ENCODE measurements around the gene ZNF383.
"Not testable (repeated sequence)": the region's sequence is repeated elsewhere in the genome, so short reads cannot be mapped to it uniquely, and the experiment has no call there.

The ZNF383 gene

DNA sequence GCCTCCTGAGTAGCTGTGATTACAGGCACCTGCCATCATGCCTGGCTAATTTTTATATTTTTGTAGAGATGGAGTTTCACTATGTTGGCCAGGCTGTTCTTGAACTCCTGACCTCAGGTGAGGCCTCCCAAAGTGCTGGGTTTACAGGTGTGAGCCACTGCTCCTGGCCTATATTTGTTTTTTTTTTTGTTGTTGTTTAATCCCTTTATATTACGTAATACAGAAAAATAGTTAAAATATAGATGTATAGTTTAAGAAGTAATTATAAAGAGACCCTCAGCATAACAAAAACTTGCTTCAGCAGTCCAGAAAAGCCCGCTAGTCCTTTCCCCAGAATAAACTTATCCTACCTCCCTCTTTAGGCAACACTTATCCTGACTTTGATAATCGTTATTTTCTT, 2.4 kb downstream of the ZNF383 start:
- no peak for TF ChIP-seq CTCF (IDR thresholded peaks at IDR 0.05; ENCODE audit: extremely low read depth, missing control alignments)
- DNase-seq (ENCODE audit: low spot score): no peak

DNA sequence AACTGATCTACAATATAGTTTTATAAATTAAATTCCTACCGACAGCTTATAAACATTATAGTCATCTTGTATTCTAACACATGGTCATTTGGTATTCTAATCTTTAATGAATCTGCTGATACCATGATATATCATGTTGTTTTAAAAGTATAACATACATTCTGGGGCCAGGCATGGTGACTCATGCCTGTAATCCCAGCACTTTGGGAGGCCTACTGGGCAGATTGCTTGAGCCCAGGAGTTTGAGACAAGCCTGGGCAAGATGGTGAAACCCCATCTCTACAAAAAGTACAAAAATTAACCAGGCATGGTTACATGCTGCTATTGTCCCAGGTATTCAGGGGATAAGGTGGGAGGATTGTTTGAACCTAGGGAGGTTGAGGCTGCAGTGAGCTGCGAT, 3.1 kb downstream of the ZNF383 start:
- no peak for TF ChIP-seq CTCF (IDR thresholded peaks at IDR 0.05; ENCODE audit: extremely low read depth, missing control alignments)
- DNase-seq (ENCODE audit: low spot score): no peak

DNA sequence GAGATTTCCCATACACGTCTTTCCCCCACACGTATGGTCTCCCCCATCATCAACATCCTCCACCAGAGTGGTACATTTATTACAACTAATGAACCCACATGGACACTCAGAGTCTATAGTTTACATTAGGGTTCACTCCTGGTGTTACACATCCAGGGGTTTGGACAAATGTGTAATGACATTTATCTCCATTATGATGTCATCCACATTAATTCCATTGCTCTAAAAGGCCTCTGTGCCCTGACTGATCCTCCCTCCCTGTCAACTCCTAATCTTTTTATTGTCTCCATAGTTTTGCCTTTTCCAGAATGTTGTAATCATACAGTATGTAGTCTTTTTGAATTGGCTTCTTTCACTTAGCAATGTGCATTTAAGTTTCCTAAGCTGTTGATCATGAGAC, 8.2 kb downstream of the ZNF383 start:
- TF ChIP-seq CTCF (IDR thresholded peaks at IDR 0.05; ENCODE audit: extremely low read depth, missing control alignments): no peak
- no peak for DNase-seq (ENCODE audit: low spot score)

GRCh38 chr19:37227996-37228395, 10.0 kb downstream of the ZNF383 start:
- DNase-seq (ENCODE audit: low spot score): no peak
- TF ChIP-seq CTCF (IDR thresholded peaks at IDR 0.05; ENCODE audit: extremely low read depth, missing control alignments): peak; percentile 6

- TF ChIP-seq CTCF (IDR thresholded peaks at IDR 0.05; ENCODE audit: extremely low read depth, missing control alignments): no peak
- no peak for DNase-seq (ENCODE audit: low spot score)
Observed at GRCh38 chr19:37243206-37243632, 25.2 kb downstream of the ZNF383 start.

DNA sequence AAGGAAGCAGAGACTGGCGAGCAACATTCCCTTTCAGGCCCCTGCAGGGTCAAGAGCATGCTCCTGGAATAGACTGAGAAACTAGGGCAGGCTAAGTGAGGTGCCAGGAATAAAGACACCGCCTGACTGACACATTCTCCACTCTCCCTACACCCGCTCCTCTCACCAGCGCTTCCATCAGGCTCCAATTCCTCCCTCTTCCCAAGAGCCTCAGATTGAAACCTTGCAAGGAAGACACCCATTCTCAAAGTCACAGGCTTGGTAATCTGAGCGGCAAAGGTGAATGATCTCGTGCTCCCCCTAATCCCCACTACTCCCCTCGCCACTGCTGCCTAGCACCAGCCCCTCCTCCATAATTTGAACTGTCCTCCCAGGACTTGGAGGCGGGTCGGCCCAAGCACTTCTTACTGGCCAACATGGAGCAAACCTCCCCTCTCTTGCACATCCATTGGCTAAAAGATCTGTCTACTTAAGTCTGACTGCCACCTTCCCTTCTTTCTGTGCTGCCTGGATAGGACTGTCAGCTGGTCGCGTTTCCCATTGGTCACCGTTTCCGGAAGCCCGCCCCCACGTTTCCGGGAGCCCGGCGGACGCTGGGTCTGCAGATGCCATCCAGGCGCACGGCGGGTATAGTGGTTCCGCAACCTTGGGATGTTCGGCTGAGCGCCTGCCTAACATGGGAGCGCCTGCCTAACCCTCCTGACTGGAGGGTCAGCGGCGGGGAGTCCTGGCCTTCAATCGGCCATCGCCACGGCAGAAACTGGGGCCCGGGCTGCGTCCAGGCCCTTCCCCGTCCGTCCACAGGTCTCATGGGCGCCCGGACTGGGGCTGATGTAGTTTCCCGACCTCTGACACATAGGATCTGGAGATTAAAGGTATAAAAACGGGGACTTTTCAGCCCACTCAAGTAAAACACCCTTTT, 33.6 kb downstream of the ZNF383 start:
- peak; percentile 72 for DNase-seq (ENCODE audit: low spot score)

DNA sequence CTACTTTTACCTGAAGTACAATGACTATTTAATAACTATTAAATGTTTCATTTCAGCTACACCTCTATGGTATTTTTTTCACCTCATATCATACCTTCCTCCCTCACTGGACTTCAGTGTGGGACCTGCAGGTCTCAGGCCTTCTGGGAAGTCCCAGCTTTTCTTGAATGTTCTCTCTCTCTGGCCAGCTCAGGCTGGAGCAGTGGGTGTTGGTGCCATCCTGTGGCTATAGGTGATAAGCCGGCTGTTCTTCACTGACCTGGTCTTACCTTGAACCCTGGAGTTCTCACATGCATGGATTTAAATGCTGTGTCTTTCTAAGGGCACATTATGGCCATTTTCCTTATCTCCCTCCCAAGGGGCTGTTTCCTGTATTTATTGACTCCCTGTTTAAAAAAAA, 45.0 kb downstream of the ZNF383 start:
- DNase-seq (ENCODE audit: low spot score): not testable (repeated sequence)

More for the DNA sequence above, 33.6 kb downstream of the ZNF383 start:
- no peak for TF ChIP-seq CTCF (IDR thresholded peaks at IDR 0.05; ENCODE audit: extremely low read depth, missing control alignments)

- not testable (repeated sequence) for DNase-seq (ENCODE audit: low spot score)
Observed at GRCh38 chr19:37267005-37267404, 49.0 kb downstream of the ZNF383 start.

GRCh38 chr19:37267755-37268154, 49.7 kb downstream of the ZNF383 start:
- DNase-seq (ENCODE audit: low spot score): not testable (repeated sequence)

DNA sequence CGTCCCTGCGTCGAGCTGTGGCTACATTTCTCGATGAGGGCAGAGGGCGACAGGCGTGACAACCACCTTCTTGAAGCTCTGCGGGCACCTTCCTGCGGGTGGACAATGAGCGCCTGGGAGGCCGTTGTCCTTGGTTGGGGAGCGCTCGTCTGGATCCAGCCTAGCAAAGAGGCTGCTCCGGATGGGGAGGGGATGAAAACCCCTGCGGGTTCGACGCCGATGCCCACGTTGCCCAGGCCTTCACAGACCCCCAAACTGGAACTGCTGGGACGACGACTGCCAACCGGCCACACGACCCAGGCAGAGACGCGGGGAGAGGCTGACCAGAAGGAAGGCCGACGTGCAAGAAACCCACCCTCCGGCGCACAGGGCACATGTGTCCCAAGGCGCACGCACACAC, 62.6 kb downstream of the ZNF383 start:
- not testable (repeated sequence) for DNase-seq (ENCODE audit: low spot score)

GRCh38 chr19:37284020-37284419, 66.0 kb downstream of the ZNF383 start:
- DNase-seq (ENCODE audit: low spot score): not testable (repeated sequence)

- DNase-seq (ENCODE audit: low spot score): not testable (repeated sequence)
Observed at GRCh38 chr19:37289229-37289628, 71.2 kb downstream of the ZNF383 start.
